Stimulated activated CD8-positive, alpha-beta memory T cell treated with anti-CD3 and anti-CD28 coated beads, Interleukin-7, amount 100 ng/mL, for 48 hours (primary cell): ENCODE data around the gene CHIT1.
A peak's percentile ranks its signal among the peaks of the same experiment; 100 is the strongest.

ENCODE experiments used
- DNase-seq, 2 donors: peaks; one replicate each; pipeline ENCODE4 v3.0.0-alpha.2; 2020; ENCODE audit warnings: low read depth in 1 of 2; ENCODE audit errors: extremely low read depth in 1 of 2

Gene CHIT1

DNA sequence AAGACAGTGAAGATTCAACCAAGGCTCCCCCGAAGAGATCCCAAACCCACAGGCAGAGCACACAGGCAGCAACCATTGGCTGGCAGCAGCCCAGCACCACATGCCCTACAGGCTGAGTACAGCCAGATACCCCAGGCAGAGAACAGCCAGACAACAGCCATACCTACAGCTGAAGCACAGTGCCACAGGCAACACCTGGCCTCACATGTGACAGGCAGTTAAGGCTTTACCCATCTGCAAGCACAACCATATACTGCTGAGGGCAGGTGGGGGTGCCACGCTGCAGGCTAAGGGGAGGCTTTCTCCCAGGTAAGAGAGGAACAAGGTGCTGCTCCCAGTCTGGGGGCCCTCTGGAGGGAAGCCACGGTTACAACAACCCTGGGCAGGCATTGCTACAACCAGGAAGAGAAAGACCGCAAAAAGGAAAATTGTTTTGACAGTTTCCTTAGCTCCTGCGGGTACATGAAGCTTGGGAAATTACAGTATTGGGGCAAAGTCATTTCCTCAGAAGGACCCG, 12.3 kb downstream of the CHIT1 start:
- DNase-seq, result no peak

DNA sequence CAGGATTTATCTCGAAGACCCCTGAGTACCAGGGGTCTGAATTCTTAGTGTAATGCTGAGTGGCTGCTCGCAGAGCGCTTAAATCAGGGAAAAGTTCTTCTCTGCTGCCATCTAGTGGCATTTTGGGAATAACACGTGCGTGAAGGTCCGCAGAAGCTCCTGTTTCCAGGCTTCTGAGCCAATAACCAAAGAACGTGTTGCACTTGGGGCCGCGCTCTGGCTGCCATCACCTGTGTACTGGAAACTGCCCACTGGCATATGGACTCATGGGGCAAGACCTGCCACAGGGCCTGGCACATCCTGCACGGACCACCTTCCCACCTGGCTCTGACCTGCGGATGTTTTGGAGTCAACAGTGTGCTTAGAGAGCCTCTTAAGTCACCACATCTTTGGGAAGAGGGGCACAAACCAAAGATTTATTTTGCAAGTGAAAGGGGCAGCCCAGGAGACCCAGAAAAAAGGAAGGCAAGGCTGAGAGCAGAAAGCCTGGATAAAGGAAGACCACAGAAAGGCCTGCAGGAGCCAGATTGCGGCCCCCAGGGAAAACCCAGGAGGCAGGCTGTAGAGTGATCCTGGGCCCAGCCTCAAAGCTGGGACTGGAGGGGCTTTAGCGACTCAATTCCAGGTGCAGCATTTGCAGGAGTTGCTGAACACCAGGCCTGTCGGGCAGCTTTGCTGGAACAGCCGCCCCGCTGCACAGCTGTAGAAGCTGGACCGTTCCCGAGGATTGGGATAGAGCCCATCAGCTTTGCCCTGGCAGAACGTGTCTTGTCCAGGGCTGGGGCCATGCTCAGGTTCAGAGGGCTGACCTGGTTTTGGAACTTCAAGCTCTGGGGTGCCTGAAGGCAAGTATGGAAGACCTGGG, 13.0 kb downstream of the CHIT1 start:
- DNase-seq, result peak; percentile 4 to 20

DNA sequence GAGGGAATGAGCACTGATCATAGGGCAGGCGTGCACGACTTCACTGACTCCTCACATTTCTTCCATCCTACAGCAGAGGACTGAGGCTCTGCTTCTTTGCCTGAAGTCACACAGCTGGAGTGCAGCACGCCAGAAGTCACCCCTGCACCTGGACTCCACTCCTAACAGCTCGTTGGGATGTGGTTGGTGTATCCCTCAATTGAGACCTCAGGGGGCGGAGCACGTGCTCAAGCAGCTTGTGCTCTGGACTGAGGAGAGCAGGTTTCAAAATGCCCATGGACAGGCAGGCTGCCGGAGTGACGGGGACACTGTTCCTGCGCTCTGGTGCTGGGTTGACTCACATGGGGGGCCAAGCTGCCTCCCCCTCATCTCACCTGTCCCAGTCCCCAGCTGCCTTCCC, 13.9 kb downstream of the CHIT1 start:
- DNase-seq, result no peak

DNA sequence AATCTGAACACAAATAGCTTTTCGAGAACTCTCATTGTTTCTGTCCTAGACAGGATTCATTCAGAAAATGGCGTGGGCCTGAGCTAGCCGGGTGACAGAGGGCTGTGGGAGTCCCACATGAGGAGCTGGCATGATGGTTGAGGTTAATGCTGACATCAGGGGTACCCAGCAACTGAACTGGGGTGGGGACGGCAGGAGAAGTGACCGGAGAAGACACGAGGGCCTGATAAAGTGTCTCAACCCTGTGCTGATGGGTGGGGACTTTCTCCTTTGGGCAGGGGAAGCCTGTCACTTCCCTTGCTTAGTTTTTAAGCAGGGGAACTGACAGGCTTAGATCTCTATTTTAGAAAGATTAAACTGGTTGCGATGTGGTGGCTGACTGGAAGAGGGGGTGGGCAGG, 14.6 kb downstream of the CHIT1 start:
- DNase-seq, result no peak

DNA sequence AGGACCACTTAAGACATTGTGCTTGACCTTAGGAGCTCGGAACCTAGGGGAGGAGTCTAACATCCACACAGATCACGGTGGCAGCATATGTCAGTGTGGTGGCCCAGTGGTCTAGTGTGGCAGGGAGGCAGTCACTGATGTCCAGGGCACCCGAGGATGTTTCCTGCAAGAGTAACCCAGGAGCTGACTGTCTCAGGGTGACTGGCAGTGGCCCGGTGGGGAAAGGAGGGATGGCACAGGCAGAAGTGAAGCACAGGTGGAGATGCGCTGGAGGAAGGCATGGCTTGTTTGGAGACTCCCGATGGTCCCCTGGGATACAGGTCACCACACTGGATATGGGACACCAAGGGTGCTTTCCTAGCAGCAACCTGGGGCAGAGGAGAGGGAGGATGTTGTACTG, 16.3 kb downstream of the CHIT1 start:
- no peak for DNase-seq

DNA sequence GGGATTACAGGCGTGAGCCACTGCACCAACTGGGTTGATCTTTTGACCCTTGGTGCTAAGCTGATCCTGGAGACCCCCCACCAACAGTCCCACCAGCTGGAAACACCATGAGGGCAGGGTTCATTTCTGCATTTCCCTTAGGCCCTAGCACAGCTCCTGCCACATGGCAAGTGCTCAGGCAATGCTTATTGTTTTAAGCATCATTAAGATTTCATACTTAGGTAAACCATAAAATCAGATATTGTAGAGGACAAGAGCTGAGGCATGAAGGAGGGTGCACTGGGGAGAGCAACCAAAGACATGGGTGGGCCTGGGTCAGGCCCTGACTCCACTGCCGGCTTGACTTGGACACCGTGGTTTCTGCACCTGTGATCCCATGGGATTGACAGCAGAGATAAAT, 17.7 kb downstream of the CHIT1 start:
- no peak for DNase-seq

DNA sequence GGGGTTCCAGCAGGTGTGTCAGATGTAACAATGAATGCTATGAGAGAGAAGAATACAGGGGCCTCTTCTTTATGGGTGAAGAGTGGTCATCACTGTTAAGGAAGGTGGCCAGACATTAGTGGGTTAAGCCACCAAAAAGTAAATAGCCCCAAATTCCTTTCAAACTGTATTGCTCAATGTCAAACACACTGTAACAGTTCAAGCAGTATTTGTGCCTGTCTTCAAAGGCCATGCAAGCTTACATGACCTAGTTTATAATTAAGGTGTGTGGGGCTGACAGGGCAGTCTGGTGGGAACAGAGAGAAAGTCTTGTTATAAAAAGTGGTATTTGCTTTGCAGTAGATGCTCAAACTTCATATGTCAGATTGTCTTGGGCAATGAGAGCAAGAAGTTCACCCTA, 18.5 kb downstream of the CHIT1 start:
- no peak for DNase-seq

DNA sequence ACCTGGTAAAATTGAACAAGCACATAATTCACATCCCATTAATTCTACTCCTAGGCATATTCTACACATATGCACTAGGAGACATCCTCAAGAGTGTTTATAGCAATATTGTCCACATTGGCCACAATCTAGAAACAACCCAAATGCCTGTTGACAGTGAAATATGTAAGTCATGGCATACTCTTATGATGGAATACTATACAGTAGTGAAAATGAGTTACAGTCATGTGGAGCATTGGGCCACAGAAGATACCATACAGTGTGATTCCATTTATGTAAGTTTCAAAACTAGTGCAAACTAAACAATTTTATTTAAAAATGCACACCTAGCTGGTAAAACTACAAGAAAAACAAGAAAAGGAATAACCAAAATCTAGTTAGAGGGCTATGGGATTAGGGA, 19.1 kb downstream of the CHIT1 start:
- no peak for DNase-seq

DNA sequence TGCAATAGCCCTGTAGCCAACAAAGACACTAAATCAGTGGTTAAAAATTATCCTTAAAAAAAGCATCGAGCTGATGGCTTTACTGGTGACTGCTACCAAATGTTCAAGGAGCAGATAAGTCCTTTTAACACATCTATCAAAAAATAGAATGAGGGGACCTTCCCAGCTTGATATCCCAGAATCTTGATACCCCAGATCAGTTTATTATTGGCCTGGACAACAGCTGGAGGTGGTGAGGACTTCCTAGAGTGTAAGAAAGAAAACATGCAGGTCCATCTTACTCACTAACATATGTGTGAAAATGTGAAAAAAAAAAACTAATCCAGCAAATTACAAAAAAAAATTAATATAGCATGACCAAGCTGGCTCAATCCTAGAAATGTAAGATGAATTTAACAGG, 21.3 kb downstream of the CHIT1 start:
- no peak for DNase-seq

DNA sequence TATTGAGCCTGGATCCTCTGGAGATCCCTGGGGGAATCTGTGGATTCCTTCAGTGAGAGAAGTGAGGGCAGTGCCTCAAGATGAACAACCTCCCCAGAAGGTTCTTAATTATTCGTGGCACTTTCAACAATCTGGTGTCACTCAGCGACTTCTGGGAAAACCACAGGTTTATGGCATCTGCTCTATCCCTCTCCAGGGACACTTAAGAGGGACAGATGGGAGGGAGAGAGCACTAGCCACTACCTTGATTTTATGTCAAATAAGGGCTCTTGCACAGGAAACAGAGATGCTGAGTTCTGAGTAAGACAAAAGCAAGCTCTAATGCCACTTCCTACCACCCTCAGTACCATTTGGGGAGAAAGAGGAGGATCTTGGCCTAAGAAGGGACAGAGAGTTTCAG, 21.7 kb downstream of the CHIT1 start:
- no peak for DNase-seq

DNA sequence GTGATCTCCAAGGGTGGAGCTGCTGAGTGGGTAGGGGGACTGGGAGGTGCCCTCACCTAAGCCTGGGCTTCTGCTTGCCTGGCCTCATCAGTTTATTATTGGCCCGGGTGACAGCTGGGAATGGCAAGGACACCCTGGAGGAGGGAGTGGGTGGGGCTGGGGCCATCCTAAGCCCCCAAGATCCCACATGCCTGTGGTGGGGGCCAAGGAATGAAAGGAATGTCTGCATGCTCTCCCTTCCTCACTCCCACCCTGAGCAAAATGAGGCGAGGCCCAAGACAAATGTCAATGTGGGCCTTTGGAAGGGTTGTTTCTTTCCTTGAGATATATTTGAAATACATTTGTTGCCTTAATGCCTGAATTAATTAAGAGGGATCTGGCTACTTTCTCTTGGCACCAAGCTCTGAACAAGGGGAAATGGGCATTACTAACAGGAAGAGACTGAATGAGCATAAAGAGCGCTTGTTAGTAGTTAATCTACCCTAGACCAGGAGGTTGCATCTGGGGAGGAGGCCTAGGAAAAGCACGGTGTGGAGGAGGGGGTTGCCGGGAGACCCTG, 23.3 kb downstream of the CHIT1 start:
- no peak for DNase-seq

DNA sequence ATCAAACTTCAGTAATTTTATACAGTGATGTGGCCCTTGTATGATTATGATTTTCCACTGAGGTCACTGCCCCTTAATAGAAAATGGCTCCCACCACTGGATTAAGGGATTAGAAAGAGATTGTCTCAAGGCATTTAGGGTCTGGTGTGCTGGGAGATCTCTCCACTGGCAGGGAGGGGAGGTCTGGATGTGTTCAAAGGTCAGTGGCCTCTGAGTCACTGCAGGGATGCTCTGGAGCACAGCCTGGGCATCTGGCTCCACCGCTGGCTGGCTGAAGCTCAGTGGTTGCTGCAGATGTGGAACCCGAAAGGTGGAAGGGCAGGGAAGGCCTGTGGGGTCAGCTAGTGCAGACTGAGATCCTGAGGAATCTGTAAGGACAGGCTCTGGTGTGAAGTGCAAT, 24.7 kb downstream of the CHIT1 start:
- no peak for DNase-seq

DNA sequence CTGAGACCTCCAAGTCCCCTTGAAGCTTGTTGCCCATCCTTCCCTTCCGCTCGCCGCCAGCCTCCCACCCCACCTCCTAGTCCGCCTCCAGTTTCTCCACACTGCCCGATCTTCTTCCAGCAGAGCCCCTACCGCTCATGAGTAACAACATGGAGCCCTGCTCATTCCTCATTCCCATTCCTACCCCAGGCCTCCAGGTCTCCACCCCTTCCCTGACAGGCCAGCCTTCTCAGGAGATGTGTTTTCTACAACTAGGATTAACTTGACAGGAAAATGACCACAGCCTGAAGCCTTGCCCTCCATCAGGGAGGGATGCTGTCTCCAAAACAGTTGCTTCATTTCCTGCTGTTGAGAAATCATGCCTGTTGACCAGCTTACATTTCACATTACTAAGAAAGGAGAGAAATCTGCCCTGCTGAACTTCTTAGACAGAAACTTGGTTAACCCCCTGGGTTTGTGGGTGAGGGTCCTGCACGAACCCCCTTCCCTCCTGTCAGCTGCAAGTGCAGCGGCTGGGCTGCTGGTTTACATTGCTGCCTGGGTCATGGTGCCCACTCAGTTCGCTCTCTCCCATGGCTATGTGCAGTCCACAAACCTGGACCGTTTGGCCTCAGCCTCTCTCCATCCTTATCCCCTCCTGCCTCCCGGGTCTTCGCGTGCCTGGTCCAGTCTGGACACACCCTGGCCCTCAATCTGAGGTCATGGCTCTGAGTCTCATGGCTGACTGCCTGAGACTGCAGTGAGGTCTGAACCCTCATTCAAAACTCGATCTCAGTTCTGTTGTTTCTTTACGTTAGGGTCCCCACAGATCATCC, 26.8 kb downstream of the CHIT1 start:
- DNase-seq, result no peak

DNA sequence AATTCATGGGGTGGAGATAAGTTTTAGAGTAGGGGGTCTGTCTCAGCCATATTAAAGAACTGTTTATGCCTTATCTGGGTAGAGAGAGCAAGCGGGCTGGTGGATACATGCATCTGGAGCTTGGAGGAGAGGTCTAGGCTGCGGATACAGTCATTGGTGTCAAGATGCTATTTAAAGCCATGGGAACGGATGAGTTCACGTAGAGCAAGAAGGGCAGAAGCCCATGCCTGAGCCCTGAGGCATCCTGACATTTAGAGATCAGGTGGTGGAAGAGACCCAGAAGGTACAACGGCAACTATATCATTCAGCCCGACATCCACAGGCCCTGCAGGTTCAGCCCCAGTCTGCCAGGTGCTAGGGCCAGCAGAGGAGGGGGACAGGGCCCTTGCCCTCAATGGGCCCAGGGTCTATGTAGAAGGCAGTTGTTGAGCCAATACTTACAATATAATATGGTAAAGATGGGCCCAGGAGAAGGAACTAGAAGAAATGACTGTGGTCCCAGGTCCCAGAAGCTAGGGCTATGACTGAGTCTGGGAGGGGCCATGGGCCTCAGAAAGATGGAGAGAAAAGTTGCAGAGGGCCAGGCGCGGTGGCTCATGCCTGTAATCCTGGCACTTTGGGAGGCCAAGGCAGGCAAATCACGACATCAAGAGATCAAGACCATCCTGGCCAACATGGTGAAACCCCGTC, 27.8 kb downstream of the CHIT1 start:
- no peak for DNase-seq

DNA sequence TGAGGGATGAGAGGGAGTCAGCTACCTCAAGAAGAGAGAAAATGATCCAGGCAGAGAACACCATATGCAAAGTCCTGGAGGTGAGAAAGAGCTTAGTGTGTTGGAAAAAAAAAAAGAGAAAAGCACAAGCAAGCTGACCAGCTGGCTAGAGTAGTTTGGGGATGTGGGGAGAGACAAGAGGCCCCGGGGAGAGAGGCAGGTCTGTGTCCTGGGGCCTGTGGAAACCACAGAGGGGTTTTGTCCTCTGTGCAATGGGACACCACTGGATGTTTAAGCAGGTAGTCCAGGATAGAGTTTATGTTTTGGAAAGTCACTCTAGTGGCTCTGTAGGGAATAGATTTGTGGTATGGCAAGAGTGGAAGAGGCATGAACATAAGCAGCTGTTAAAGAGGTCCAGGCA, 28.6 kb downstream of the CHIT1 start:
- DNase-seq, result no peak

DNA sequence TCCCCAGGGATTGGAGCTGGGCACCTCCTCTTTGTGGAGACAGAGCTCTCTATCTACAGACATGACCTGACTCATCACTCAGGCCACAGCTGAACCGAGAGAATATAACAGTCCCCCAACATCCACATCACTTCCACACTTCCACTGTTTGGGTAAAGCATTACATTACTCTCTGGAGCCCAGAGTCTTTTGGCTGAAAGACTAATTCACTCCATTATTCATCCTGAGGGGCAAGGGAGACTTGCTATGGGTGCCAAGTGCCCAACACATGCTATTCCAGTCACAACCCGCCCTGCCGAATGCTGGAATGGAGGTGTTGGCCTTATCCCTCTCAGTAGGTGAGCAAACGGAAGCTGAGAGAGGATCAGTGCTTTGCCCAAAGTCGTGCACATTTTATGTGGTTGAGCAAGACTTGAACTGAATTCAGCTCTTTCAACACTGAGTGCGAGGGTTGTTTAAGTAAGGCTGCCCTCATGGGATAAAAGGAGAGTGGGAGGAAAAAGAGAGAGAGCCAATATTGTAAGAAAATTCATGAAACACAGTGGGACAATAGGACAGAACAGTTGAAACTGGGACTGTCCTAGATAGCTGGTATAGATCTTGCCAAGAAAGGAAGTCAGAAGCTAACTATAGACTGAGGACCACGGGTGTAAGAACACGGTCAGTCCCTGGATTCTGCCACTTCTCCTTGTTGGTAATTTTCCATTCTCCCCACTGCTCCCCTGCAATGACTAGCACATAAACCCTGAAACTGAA, 29.5 kb downstream of the CHIT1 start:
- no peak for DNase-seq

DNA sequence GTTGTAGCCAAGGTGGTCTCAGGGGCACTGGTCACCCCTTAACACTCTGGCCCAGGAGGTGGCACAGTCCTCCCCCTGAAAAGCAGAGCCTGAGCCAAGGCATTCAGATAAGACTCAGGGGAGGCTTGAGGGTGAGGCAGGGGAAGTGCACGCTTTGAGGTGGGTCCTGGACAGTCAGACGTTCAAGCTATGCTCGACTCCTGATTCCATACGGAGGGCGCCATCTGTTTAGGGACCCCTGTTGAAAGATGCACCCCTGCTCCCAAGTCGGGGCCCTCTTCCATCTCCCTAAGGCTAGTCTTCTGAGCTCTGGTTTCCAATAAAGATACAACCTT, 30.0 kb downstream of the CHIT1 start:
- DNase-seq, result no peak

DNA sequence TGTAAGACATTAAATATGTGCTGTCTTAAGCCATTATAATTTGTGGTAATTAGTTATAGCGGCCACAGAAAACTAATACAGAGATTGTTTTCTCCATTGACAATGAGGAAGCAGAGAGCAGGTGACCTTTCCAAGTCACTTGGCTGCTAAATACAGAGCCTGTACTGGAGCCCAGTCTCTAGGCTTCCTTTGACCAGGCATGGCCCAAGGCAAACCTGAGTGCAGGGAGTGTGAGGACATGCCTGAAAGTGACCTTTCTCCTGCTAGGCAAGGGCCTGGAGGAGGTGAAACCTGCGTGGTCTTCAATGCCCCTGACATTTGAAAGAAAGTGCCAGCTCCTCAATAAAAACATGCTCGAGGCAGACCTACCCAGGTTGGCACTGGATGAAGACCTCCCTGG, 30.5 kb downstream of the CHIT1 start:
- DNase-seq, result no peak

DNA sequence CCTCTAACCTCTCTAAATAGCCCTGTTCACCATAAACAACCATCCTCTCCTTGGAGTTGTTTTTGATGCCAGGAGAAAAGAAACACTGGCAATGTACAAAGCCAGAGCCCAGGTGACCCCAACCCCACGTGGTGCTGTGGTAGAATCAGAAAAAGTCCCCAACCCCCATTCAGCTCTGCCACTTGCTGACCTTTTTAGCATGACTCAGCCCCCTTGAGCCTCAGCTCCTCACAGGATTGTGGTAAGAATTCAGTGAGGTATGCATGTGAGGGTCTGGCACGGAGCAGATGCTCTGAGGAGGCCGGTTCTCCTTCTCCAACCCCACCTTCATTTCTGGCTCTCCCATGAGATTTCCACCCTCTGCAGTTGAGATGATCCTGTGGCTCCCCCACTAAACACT, 31.8 kb downstream of the CHIT1 start:
- no peak for DNase-seq

DNA sequence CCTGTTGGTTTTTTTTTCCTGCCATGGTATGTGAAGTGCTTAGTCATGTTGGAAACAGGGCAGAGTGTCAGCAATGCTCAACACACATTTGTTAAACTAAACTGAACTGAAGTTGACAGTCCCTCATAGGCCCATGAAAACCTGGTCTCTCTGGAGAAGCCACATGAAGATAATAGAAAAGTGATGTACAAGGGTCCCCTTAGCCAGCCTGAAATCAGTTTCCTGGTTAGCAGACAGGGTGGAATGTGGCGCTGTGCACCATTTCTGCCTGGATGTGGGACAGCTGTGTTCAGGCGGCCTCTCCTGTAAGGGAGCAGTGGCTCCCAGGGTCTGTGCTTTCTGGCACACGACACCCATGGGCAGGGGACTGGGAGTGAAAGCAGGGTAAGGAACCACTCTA, 33.1 kb downstream of the CHIT1 start:
- DNase-seq, result no peak

DNA sequence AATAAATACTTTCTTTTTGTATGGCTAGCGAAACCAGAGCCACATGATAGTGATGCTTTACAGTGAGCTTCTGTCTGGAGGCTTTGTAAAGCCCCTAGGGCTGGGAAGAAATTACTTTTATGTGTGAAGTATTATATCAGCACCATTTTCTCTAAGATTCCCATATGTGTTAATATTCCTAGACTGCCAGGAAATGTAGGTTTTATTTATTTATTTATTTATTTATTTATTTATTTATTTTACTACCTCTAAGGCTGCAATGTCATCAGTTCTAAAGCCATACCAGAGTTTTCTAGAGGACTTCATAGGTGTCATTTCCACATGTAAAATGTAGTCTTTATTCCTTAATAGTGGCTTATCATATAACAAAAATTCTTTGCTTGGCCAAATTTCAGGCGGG, 38.5 kb downstream of the CHIT1 start:
- DNase-seq, result no peak
